SK-N-SH treated with all-trans-retinoic acid at 6 μM for 48 hours (cell line): ENCODE results near the gene ENTPD1.

ENCODE experiments used
- ATAC-seq: fragments of 200-7000 bp; cut with Tn5 transposase; 3 replicates; pipeline ENCODE4 v1.9.1; 2020; ENCODE audit warnings: mild to moderate bottlenecking, moderate library complexity
- ARNTL ChIP-seq: fragments of 450-650 bp; formaldehyde crosslinking; IDR thresholded peaks from 2 replicates; pipeline ENCODE4 v1.5.0; 2020; ENCODE audit warnings: low read depth, mild to moderate bottlenecking, moderate library complexity, borderline replicate concordance
- CSDC2 ChIP-seq: fragments of 250-450 bp; sonication (Bioruptor Pico); IDR thresholded peaks from 2 replicates; pipeline ENCODE4 v1.5.0; 2020; ENCODE audit warnings: mild to moderate bottlenecking, moderate library complexity
- ESRRG ChIP-seq: fragments of 250-450 bp; sonication (Bioruptor Pico); IDR thresholded peaks from 2 replicates; pipeline ENCODE4 v1.6.1; 2021; ENCODE audit warnings: mild to moderate bottlenecking
- GLIS3 ChIP-seq: fragments of 250-450 bp; sonication (Bioruptor Pico); IDR thresholded peaks from 2 replicates; pipeline ENCODE4 v1.5.0; 2020; ENCODE audit warnings: mild to moderate bottlenecking, moderate library complexity
- ISL1 ChIP-seq: fragments of 250-450 bp; sonication (Bioruptor Pico); IDR thresholded peaks from 2 replicates; pipeline ENCODE4 v2.1.2; 2022; ENCODE audit warnings: mild to moderate bottlenecking, moderate library complexity
- OSR1 ChIP-seq: fragments of 250-450 bp; sonication (Bioruptor Pico); IDR thresholded peaks from 2 replicates; pipeline ENCODE4 v1.8.0; 2022; ENCODE audit warnings: moderate library complexity, mild to moderate bottlenecking, inconsistent platforms
- PPARA ChIP-seq: fragments of 250-450 bp; sonication (Bioruptor Pico); IDR thresholded peaks from 2 replicates; pipeline ENCODE4 v1.5.0; 2020; ENCODE audit warnings: mild to moderate bottlenecking, borderline replicate concordance
- RARB ChIP-seq: fragments of 250-450 bp; sonication (Bioruptor Pico); IDR thresholded peaks from 2 replicates; pipeline ENCODE4 v1.8.0; 2021; ENCODE audit warnings: mild to moderate bottlenecking, moderate library complexity
- TCF4 ChIP-seq: fragments of 250-450 bp; sonication (Bioruptor Pico); IDR thresholded peaks from 2 replicates; pipeline ENCODE4 v1.8.0; 2021; ENCODE audit warnings: mild to moderate bottlenecking, moderate library complexity, borderline replicate concordance
- TOX ChIP-seq: fragments of 250-450 bp; sonication (Bioruptor Pico); IDR thresholded peaks from 2 replicates; pipeline ENCODE4 v1.8.0; 2021; ENCODE audit warnings: mild to moderate bottlenecking, moderate library complexity, borderline replicate concordance
- ZC3H10 ChIP-seq: fragments of 250-450 bp; sonication (Bioruptor Pico); IDR thresholded peaks from 2 replicates; pipeline ENCODE4 v1.5.1; 2021; ENCODE audit warnings: mild to moderate bottlenecking, moderate library complexity
- ZFP3 ChIP-seq: fragments of 250-450 bp; sonication (Bioruptor Pico); IDR thresholded peaks from 2 replicates; pipeline ENCODE4 v1.5.0; 2020; ENCODE audit warnings: mild to moderate bottlenecking, moderate library complexity
- ZFP30 ChIP-seq: fragments of 450-650 bp; formaldehyde crosslinking; IDR thresholded peaks from 2 replicates; pipeline ENCODE4 v1.5.0; 2022; ENCODE audit warnings: mild to moderate bottlenecking, moderate library complexity
- ZNF565 ChIP-seq: fragments of 450-650 bp; formaldehyde crosslinking; conservative IDR thresholded peaks from 2 replicates; pipeline ENCODE4 v1.5.0; 2020; ENCODE audit warnings: low read depth, mild to moderate bottlenecking, moderate library complexity
- ZNF8 ChIP-seq: fragments of 450-650 bp; formaldehyde crosslinking; IDR thresholded peaks from 2 replicates; pipeline ENCODE4 v1.5.0; 2020; ENCODE audit warnings: mild to moderate bottlenecking, moderate library complexity
- TF ChIP-seq, protein P1 (sequence below): fragments of 250-450 bp; sonication (Bioruptor Pico); IDR thresholded peaks from 2 replicates; pipeline ENCODE4 v1.5.1; 2021; ENCODE audit warnings: mild to moderate bottlenecking, moderate library complexity
- TF ChIP-seq, protein P2 (sequence below): fragments of 250-450 bp; sonication (Bioruptor Pico); IDR thresholded peaks from 2 replicates; pipeline ENCODE4 v1.8.0; 2020; ENCODE audit warnings: mild to moderate bottlenecking, moderate library complexity, borderline replicate concordance
- TF ChIP-seq, protein P3 (sequence below): fragments of 250-450 bp; sonication (Bioruptor Pico); IDR thresholded peaks from 2 replicates; pipeline ENCODE4 v1.8.0; 2021; ENCODE audit warnings: low read depth, mild to moderate bottlenecking, moderate library complexity, borderline replicate concordance
- TF ChIP-seq, protein P4 (sequence below): fragments of 250-450 bp; sonication (Bioruptor Pico); IDR thresholded peaks from 2 replicates; pipeline ENCODE4 v1.5.0; 2020; ENCODE audit warnings: mild to moderate bottlenecking, moderate library complexity
- TF ChIP-seq, protein P5 (sequence below): fragments of 250-450 bp; sonication (Bioruptor Pico); IDR thresholded peaks from 2 replicates; pipeline ENCODE4 v1.5.1; 2020; ENCODE audit warnings: low read depth, mild to moderate bottlenecking, moderate library complexity

ENTPD1 gene

DNA sequence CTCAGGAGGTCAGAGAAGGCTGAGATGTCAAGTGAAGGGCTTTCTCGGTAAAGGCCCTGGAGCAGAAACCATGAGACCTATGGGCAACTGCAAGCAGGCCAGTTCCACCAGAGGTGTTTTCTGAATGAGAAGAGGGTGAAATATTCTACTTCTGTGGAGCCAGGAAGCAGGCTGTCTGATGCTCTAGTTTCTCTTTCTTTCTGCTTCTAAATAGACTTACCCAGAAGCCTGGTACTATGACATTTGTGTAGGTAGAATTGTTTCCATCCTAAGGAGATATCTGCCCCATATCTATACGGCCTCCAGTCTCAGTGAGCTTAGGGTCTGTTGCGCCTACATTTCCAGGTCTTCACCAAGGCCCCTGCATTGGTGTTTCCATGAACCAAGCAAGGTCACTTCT, 78.4 kb downstream of the ENTPD1 start:
- TF ChIP-seq, protein P1, sequence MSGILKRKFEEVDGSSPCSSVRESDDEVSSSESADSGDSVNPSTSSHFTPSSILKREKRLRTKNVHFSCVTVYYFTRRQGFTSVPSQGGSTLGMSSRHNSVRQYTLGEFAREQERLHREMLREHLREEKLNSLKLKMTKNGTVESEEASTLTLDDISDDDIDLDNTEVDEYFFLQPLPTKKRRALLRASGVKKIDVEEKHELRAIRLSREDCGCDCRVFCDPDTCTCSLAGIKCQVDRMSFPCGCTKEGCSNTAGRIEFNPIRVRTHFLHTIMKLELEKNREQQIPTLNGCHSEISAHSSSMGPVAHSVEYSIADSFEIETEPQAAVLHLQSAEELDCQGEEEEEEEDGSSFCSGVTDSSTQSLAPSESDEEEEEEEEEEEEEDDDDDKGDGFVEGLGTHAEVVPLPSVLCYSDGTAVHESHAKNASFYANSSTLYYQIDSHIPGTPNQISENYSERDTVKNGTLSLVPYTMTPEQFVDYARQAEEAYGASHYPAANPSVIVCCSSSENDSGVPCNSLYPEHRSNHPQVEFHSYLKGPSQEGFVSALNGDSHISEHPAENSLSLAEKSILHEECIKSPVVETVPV (CRISPR knock-in tag) = no peak
- TF ChIP-seq ISL1 (CRISPR knock-in tag) (no peak), ZFP30 (CRISPR knock-in tag) (no peak), TOX (CRISPR knock-in tag) (no peak), ZC3H10 (CRISPR knock-in tag) (no peak), ESRRG (CRISPR knock-in tag) (no peak), ZFP3 (no peak)
- TF ChIP-seq, protein P2, sequence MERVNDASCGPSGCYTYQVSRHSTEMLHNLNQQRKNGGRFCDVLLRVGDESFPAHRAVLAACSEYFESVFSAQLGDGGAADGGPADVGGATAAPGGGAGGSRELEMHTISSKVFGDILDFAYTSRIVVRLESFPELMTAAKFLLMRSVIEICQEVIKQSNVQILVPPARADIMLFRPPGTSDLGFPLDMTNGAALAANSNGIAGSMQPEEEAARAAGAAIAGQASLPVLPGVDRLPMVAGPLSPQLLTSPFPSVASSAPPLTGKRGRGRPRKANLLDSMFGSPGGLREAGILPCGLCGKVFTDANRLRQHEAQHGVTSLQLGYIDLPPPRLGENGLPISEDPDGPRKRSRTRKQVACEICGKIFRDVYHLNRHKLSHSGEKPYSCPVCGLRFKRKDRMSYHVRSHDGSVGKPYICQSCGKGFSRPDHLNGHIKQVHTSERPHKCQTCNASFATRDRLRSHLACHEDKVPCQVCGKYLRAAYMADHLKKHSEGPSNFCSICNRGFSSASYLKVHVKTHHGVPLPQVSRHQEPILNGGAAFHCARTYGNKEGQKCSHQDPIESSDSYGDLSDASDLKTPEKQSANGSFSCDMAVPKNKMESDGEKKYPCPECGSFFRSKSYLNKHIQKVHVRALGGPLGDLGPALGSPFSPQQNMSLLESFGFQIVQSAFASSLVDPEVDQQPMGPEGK (CRISPR knock-in tag) = no peak
- TF ChIP-seq, protein P3, sequence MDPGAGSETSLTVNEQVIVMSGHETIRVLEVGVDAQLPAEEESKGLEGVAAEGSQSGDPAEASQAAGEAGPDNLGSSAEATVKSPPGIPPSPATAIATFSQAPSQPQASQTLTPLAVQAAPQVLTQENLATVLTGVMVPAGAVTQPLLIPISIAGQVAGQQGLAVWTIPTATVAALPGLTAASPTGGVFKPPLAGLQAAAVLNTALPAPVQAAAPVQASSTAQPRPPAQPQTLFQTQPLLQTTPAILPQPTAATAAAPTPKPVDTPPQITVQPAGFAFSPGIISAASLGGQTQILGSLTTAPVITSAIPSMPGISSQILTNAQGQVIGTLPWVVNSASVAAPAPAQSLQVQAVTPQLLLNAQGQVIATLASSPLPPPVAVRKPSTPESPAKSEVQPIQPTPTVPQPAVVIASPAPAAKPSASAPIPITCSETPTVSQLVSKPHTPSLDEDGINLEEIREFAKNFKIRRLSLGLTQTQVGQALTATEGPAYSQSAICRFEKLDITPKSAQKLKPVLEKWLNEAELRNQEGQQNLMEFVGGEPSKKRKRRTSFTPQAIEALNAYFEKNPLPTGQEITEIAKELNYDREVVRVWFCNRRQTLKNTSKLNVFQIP = no peak
- TF ChIP-seq, protein P4, sequence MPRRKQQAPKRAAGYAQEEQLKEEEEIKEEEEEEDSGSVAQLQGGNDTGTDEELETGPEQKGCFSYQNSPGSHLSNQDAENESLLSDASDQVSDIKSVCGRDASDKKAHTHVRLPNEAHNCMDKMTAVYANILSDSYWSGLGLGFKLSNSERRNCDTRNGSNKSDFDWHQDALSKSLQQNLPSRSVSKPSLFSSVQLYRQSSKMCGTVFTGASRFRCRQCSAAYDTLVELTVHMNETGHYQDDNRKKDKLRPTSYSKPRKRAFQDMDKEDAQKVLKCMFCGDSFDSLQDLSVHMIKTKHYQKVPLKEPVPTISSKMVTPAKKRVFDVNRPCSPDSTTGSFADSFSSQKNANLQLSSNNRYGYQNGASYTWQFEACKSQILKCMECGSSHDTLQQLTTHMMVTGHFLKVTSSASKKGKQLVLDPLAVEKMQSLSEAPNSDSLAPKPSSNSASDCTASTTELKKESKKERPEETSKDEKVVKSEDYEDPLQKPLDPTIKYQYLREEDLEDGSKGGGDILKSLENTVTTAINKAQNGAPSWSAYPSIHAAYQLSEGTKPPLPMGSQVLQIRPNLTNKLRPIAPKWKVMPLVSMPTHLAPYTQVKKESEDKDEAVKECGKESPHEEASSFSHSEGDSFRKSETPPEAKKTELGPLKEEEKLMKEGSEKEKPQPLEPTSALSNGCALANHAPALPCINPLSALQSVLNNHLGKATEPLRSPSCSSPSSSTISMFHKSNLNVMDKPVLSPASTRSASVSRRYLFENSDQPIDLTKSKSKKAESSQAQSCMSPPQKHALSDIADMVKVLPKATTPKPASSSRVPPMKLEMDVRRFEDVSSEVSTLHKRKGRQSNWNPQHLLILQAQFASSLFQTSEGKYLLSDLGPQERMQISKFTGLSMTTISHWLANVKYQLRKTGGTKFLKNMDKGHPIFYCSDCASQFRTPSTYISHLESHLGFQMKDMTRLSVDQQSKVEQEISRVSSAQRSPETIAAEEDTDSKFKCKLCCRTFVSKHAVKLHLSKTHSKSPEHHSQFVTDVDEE (CRISPR knock-in tag) = no peak
- no peak for ATAC-seq

DNA sequence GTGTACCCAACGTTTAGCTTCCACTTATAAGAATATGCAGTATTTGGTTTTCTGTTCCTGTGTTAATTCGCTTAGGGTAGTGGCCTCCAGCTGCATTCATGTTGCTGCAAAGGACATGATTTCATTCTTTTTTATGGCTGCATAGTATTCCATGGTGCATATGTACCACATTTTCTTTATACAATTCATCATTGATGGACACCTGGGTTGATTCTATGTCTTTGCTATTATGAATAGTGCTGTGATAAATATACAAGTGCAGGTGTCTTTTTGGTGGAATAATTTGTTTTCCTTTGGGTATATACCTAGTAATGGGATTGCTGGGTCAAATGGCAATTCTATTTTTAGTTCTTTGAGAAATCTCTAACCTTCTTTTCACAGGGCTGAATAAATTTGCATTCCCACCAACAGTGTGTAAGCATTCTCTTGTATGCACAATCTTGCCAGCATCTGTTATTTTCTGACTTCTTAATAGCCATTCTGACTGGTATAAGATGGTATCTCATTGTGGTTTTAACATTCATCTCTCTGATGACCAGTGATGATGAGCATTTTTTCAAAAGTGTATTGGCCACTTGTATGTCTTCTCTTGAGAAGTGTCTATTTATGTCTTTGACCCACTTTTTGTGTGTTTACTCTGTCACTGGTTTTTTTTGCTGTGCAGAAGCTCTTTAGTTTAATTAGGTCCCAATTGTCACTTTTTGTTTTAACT, 79.3 kb downstream of the ENTPD1 start:
- TF ChIP-seq, protein P5, sequence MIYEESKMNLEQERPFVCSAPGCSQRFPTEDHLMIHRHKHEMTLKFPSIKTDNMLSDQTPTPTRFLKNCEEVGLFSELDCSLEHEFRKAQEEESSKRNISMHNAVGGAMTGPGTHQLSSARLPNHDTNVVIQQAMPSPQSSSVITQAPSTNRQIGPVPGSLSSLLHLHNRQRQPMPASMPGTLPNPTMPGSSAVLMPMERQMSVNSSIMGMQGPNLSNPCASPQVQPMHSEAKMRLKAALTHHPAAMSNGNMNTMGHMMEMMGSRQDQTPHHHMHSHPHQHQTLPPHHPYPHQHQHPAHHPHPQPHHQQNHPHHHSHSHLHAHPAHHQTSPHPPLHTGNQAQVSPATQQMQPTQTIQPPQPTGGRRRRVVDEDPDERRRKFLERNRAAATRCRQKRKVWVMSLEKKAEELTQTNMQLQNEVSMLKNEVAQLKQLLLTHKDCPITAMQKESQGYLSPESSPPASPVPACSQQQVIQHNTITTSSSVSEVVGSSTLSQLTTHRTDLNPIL (CRISPR knock-in tag) = no peak
- no peak for TF ChIP-seq ARNTL (CRISPR knock-in tag)
- TF ChIP-seq ISL1 (CRISPR knock-in tag) = no peak
- no peak for TF ChIP-seq CSDC2 (CRISPR knock-in tag)
- no peak for TF ChIP-seq ZFP30 (CRISPR knock-in tag)
- TF ChIP-seq, protein P1 (CRISPR knock-in tag) = no peak
- TF ChIP-seq PPARA (CRISPR knock-in tag) = no peak
- no peak for TF ChIP-seq OSR1 (CRISPR knock-in tag)
- no peak for TF ChIP-seq ZNF8
- TF ChIP-seq ESRRG (CRISPR knock-in tag) = no peak
- TF ChIP-seq, protein P4 (CRISPR knock-in tag) = no peak
- TF ChIP-seq GLIS3 (CRISPR knock-in tag) = no peak
- no peak for TF ChIP-seq TCF4 (CRISPR knock-in tag)
- no peak for TF ChIP-seq ZFP3
- TF ChIP-seq, protein P3 = no peak
- TF ChIP-seq TOX (CRISPR knock-in tag) = no peak
- no peak for TF ChIP-seq ZC3H10 (CRISPR knock-in tag)
- TF ChIP-seq ZNF565 = no peak
- TF ChIP-seq RARB (CRISPR knock-in tag) = no peak

More for the DNA sequence above, 79.3 kb downstream of the ENTPD1 start:
- no peak for ATAC-seq
